K562 (cell line): ENCODE measurements around the gene ARHGAP24. TPM values are rescaled to one million over a fixed set of nuclear protein-coding genes. Genes with fewer than 3 reads are reported as not detected.

ENCODE experiments used
- ATF7 ChIP-seq: fragments of 450-650 bp; IDR thresholded peaks from 2 replicates; pipeline ENCODE4 v1.7.1; 2014; ENCODE audit warnings: mild to moderate bottlenecking, moderate library complexity
- BHLHE40 ChIP-seq: IDR thresholded peaks from 2 replicates; pipeline ENCODE4 v1.6.1; 2011; ENCODE audit warnings: low read length, improper control_type of control experiment
- BRD9 ChIP-seq: fragments of 450-650 bp; IDR thresholded peaks from 2 replicates; pipeline ENCODE4 v1.6.1; 2018; ENCODE audit warnings: low read depth; ENCODE audit not compliant: partially characterized antibody
- CBX1 ChIP-seq: sonication (generic); IDR thresholded peaks from 2 replicates; pipeline ENCODE4 v1.6.1; 2016; ENCODE audit warnings: antibody characterized with exemption, low read depth, mild to moderate bottlenecking
- CBX3 ChIP-seq, 2 experiments: IDR thresholded peaks; 1 replicate in 1 of 2; 2 replicates in 1 of 2; pipeline ENCODE4 v1.6.1; 2012; ENCODE audit warnings: inconsistent platforms in 2 of 2, low read length in 2 of 2, borderline replicate concordance in 1 of 2, control low read depth in 1 of 2
- ETV1 ChIP-seq: fragments of 450-650 bp; conservative IDR thresholded peaks from 2 replicates; pipeline ENCODE4 v1.6.1; 2016; ENCODE audit warnings: missing genetic modification characterization, control low read depth, low read depth, missing compliant biosample characterization
- ETV6 ChIP-seq, 3 experiments: fragments of 150-350 bp in 1 of 3; sonication (generic) in 1 of 3; formaldehyde crosslinking in 1 of 3; IDR thresholded peaks; 2 replicates each; pipeline versions ENCODE4 v1.6.1 to v1.8.0; 2014 to 2022; ENCODE audit warnings: borderline replicate concordance in 2 of 3, low read depth in 2 of 3, antibody characterized with exemption in 1 of 3, low read length in 1 of 3, mild to moderate bottlenecking in 1 of 3, missing genetic modification reagents in 1 of 3
- NR2C1 ChIP-seq, 2 experiments: fragments of 450-650 bp; IDR thresholded peaks; 2 replicates each; pipeline ENCODE4 v1.6.1; 2017; ENCODE audit warnings: mild to moderate bottlenecking in 2 of 2, antibody characterized with exemption in 1 of 2, inconsistent platforms in 1 of 2, missing compliant biosample characterization in 1 of 2, missing genetic modification characterization in 1 of 2
- NR2F6 ChIP-seq: fragments of 450-650 bp; formaldehyde crosslinking; IDR thresholded peaks from 2 replicates; pipeline ENCODE4 v1.4.0; 2020; ENCODE audit warnings: mild to moderate bottlenecking
- NR4A1 ChIP-seq, 2 experiments: fragments of 250-450 bp in 1 of 2; fragments of 450-650 bp in 1 of 2; sonication (Bioruptor Pico) in 1 of 2; IDR thresholded peaks; 2 replicates each; pipeline versions ENCODE4 v1.4.0 to v1.6.1; 2016 to 2020; ENCODE audit warnings: mild to moderate bottlenecking in 2 of 2, missing compliant biosample characterization in 1 of 2, missing genetic modification characterization in 1 of 2, moderate library complexity in 1 of 2
- POLR2A ChIP-seq: fragments of 450-650 bp; conservative IDR thresholded peaks from 2 replicates; pipeline ENCODE4 v1.6.1; 2016
- RNF2 ChIP-seq: sonication (generic); IDR thresholded peaks from 2 replicates; pipeline ENCODE4 v1.6.1; 2016
- SMAD2 ChIP-seq: fragments of 150-350 bp; IDR thresholded peaks from 2 replicates; pipeline ENCODE4 v1.6.1; 2014; ENCODE audit warnings: low read depth, mild to moderate bottlenecking, low read length
- SMARCA4 ChIP-seq: fragments of 450-650 bp; IDR thresholded peaks from 2 replicates; pipeline ENCODE4 v1.6.1; 2016
- SP2 ChIP-seq: IDR thresholded peaks from 2 replicates; pipeline ENCODE4 v1.6.1; 2011; ENCODE audit warnings: mild to moderate bottlenecking, low read depth, low read length, moderate library complexity; ENCODE audit not compliant: poor library complexity, severe bottlenecking; ENCODE audit errors: extremely low read depth
- TEAD4 ChIP-seq, 2 experiments: sonication (generic) in 1 of 2; formaldehyde crosslinking in 1 of 2; IDR thresholded peaks; 2 replicates each; pipeline versions ENCODE4 v1.6.1 to v1.8.0; 2012 to 2022; ENCODE audit warnings: borderline replicate concordance in 1 of 2, inconsistent platforms in 1 of 2, low read length in 1 of 2, mild to moderate bottlenecking in 1 of 2, missing genetic modification reagents in 1 of 2
- ZNF766 ChIP-seq: fragments of 200-800 bp; sonication (Bioruptor generic); conservative IDR thresholded peaks from 2 replicates; pipeline ENCODE4 v1.6.1; 2016; ENCODE audit warnings: missing genetic modification characterization, missing compliant biosample characterization
- polyA plus RNA-seq, 8 experiments: library from polyadenylated mRNA; depleted of rRNA in 4 of 8; stranded (reverse) in 5 of 8; unstranded in 3 of 8; fragments of >200 nt; fragmentation: Nextera tagmentation in 2 of 8; fragmentation: Illumina TruSeq in 1 of 8; extraction: Ambion mirVana in 2 of 8; extraction: Trizol in 1 of 8; gene quantifications; 2 replicates each; pipeline versions ENCODE4 v1.2.1 to v1.2.3, GENCODE V29; 2011 to 2014; ENCODE audit warnings: inconsistent platforms in 1 of 8, missing spikeins in 1 of 8
- total RNA-seq, 7 experiments: library from RNA; depleted of rRNA in 6 of 7; stranded (reverse); fragments of >200 nt in 6 of 7; fragmentation: Illumina TruSeq in 2 of 7; extraction: Trizol in 2 of 7; gene quantifications; 2 replicates each; pipeline versions ENCODE4 v1.2.1 to v1.2.3, GENCODE V29; 2011 to 2021; ENCODE audit warnings: low replicate concordance in 1 of 7
- TF ChIP-seq, protein P1 (sequence below): fragments of 450-650 bp; IDR thresholded peaks from 2 replicates; pipeline ENCODE4 v1.6.1; 2018; ENCODE audit not compliant: partially characterized antibody
- TF ChIP-seq, protein P2 (sequence below): fragments of 250-450 bp; sonication (Bioruptor Pico); IDR thresholded peaks from 2 replicates; pipeline ENCODE4 v1.4.0; 2020; ENCODE audit warnings: mild to moderate bottlenecking, moderate library complexity, borderline replicate concordance
- TF ChIP-seq, protein P3 (sequence below): fragments of 250-450 bp; sonication (Bioruptor Pico); IDR thresholded peaks from 2 replicates; pipeline ENCODE4 v1.4.0; 2020; ENCODE audit warnings: borderline replicate concordance

The ARHGAP24 gene
- total and polyA plus RNA-seq, 9 of the 15 experiments (the other 6 are each of a cell fraction or from before 2014, with no cell fraction given): 8.0 to 22.6 (median 14.0) TPM

DNA sequence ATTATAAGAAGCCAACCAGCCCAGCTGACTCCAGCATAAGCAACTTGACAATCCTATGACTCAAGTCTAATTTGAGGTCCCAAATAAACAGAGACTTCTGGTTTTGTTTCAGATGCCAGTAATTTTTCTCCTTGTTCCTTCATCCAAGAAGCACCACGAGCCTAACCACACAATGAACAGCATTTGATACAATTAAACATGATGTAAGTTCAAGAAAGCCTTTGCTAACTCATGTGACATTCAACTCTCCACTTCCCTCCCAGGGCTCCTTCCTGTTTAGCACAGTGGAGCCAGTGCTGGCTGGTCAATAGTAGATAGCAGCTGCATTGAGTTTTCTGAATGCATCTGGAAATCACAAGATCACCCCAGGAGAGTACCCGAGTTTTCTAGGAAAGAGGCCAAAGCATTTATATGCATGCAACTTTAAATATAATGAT lies 206.3 kb downstream of the ARHGAP24 start (continued):
- TF ChIP-seq, protein P1, sequence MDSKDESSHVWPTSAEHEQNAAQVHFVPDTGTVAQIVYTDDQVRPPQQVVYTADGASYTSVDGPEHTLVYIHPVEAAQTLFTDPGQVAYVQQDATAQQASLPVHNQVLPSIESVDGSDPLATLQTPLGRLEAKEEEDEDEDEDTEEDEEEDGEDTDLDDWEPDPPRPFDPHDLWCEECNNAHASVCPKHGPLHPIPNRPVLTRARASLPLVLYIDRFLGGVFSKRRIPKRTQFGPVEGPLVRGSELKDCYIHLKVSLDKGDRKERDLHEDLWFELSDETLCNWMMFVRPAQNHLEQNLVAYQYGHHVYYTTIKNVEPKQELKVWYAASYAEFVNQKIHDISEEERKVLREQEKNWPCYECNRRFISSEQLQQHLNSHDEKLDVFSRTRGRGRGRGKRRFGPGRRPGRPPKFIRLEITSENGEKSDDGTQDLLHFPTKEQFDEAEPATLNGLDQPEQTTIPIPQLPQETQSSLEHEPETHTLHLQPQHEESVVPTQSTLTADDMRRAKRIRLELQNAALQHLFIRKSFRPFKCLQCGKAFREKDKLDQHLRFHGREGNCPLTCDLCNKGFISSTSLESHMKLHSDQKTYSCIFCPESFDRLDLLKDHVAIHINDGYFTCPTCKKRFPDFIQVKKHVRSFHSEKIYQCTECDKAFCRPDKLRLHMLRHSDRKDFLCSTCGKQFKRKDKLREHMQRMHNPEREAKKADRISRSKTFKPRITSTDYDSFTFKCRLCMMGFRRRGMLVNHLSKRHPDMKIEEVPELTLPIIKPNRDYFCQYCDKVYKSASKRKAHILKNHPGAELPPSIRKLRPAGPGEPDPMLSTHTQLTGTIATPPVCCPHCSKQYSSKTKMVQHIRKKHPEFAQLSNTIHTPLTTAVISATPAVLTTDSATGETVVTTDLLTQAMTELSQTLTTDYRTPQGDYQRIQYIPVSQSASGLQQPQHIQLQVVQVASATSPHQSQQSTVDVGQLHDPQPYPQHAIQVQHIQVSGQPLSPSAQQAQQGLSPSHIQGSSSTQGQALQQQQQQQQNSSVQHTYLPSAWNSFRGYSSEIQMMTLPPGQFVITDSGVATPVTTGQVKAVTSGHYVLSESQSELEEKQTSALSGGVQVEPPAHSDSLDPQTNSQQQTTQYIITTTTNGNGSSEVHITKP: no peak
- TF ChIP-seq, protein P2, sequence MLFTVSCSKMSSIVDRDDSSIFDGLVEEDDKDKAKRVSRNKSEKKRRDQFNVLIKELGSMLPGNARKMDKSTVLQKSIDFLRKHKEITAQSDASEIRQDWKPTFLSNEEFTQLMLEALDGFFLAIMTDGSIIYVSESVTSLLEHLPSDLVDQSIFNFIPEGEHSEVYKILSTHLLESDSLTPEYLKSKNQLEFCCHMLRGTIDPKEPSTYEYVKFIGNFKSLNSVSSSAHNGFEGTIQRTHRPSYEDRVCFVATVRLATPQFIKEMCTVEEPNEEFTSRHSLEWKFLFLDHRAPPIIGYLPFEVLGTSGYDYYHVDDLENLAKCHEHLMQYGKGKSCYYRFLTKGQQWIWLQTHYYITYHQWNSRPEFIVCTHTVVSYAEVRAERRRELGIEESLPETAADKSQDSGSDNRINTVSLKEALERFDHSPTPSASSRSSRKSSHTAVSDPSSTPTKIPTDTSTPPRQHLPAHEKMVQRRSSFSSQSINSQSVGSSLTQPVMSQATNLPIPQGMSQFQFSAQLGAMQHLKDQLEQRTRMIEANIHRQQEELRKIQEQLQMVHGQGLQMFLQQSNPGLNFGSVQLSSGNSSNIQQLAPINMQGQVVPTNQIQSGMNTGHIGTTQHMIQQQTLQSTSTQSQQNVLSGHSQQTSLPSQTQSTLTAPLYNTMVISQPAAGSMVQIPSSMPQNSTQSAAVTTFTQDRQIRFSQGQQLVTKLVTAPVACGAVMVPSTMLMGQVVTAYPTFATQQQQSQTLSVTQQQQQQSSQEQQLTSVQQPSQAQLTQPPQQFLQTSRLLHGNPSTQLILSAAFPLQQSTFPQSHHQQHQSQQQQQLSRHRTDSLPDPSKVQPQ (CRISPR knock-in tag): no peak
- TF ChIP-seq ZNF766 (peak; percentile 90), CBX3 (IDR thresholded peaks at IDR 0.05; ENCODE audit: borderline replicate concordance in 1 of 2, low read length in 2 of 2) (no peak), BHLHE40 (peak; percentile 43; the same call in 1 of the 2 replicates), NR2F6 (no peak), RNF2 (peak; percentile 66; the same call in 1 of the 2 replicates), SMAD2 (no peak), POLR2A (no peak), SMARCA4 (peak; percentile 56; the same call in 1 of the 2 replicates), TEAD4 (IDR thresholded peaks at IDR 0.05; ENCODE audit: low read length) (peak; percentile 27; the same call in 1 of the 2 replicates), TEAD4 (CRISPR knock-in tag; IDR thresholded peaks at IDR 0.05; ENCODE audit: borderline replicate concordance) (no peak), NR2C1 (IDR thresholded peaks at IDR 0.05) (no peak), NR2C1 (tag; IDR thresholded peaks at IDR 0.05) (peak; percentile 50; the same call in 1 of the 2 replicates), SP2 (no peak), NR4A1 (CRISPR knock-in tag; IDR thresholded peaks at IDR 0.05) (no peak), NR4A1 (tag; IDR thresholded peaks at IDR 0.05) (peak; percentile 71; the same call in 1 of the 2 replicates), ETV1 (tag) (peak; percentile 94), CBX1 (no peak), ETV6 (IDR thresholded peaks at IDR 0.05; ENCODE audit: borderline replicate concordance in 1 of 2, low read depth in 2 of 2, low read length in 1 of 2) (no peak), ETV6 (CRISPR knock-in tag; IDR thresholded peaks at IDR 0.05; ENCODE audit: borderline replicate concordance) (no peak), BRD9 (peak; percentile 64), ATF7 (peak; percentile 81)
- TF ChIP-seq, protein P3, sequence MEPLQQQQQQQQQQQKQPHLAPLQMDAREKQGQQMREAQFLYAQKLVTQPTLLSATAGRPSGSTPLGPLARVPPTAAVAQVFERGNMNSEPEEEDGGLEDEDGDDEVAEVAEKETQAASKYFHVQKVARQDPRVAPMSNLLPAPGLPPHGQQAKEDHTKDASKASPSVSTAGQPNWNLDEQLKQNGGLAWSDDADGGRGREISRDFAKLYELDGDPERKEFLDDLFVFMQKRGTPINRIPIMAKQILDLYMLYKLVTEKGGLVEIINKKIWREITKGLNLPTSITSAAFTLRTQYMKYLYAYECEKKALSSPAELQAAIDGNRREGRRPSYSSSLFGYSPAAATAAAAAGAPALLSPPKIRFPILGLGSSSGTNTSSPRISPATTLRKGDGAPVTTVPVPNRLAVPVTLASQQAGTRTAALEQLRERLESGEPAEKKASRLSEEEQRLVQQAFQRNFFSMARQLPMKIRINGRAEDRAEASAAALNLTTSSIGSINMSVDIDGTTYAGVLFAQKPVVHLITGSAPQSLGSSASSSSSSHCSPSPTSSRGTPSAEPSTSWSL (CRISPR knock-in tag): no peak
